Epithelial cell of proximal tubule (primary cell): ENCODE measurements around the gene UMAD1. TPM values are rescaled to one million over a fixed set of nuclear protein-coding genes. Genes with fewer than 3 reads are reported as not detected.

Experiments
- DNase-seq: peaks from one replicate; pipeline ENCODE4 v3.0.0-alpha.2; 2011; ENCODE audit warnings: low read depth
- H3K4me3 ChIP-seq: 2 replicates; pipeline ENCODE4 v1.5.1; 2011; ENCODE audit warnings: low read depth, mild to moderate bottlenecking, low read length
- total RNA-seq: library from RNA; depleted of rRNA; stranded (reverse); fragments of >200 nt; gene quantifications from 2 replicates; pipeline ENCODE4 v1.2.3, GENCODE V29; 2015
- TF ChIP-seq, protein P1 (sequence below): conservative IDR thresholded peaks from 2 replicates; pipeline ENCODE4 v1.5.1; 2012; ENCODE audit warnings: low read depth, mild to moderate bottlenecking, low read length

The UMAD1 gene
- total RNA-seq, 1 donor from 2014 or later, result 9.7 TPM

DNA sequence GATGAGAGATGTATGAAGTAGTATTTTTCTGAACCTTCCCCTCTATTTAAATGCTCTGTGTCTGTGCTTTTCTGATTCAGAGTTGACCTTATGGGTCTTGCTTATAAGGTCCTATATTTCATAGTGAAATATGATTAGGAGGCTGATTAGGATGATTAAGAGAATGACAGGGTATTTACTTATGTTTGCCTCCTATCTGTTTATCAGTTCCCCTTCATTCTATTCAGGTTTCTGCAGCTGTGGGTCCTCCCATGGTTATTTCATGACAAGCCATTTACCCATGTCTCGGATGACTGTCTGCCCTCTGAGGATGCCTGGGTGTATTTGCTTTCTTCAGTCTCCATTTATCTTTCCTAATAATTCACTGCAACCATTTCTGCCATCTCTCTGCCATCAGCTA lies 61.0 kb downstream of the UMAD1 start:
- DNase-seq, result no peak
- TF ChIP-seq, protein P1, sequence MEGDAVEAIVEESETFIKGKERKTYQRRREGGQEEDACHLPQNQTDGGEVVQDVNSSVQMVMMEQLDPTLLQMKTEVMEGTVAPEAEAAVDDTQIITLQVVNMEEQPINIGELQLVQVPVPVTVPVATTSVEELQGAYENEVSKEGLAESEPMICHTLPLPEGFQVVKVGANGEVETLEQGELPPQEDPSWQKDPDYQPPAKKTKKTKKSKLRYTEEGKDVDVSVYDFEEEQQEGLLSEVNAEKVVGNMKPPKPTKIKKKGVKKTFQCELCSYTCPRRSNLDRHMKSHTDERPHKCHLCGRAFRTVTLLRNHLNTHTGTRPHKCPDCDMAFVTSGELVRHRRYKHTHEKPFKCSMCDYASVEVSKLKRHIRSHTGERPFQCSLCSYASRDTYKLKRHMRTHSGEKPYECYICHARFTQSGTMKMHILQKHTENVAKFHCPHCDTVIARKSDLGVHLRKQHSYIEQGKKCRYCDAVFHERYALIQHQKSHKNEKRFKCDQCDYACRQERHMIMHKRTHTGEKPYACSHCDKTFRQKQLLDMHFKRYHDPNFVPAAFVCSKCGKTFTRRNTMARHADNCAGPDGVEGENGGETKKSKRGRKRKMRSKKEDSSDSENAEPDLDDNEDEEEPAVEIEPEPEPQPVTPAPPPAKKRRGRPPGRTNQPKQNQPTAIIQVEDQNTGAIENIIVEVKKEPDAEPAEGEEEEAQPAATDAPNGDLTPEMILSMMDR, result no peak
- H3K4me3 ChIP-seq, result no peak overlapping the region

DNA sequence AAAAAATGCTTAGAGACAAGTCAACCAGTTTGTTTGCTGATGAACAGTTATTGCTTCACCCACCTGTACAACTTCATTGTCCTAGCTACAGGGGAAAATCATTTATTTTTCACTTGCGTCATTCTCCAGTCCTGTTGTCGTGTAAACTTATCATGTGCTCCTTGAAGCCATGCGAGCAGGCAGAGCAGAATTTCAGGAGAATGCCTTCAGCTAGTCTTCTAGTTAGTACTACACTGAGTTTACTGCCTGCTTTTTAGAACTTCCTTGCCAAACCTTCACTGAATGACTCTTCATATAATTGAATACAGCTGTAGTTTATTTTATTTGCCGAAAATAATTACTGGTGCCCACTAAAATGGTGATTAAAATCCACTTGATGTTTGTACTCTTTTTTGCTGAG lies 62.3 kb downstream of the UMAD1 start:
- DNase-seq, result no peak
- H3K4me3 ChIP-seq, result no peak overlapping the region
- TF ChIP-seq, protein P1, result no peak

DNA sequence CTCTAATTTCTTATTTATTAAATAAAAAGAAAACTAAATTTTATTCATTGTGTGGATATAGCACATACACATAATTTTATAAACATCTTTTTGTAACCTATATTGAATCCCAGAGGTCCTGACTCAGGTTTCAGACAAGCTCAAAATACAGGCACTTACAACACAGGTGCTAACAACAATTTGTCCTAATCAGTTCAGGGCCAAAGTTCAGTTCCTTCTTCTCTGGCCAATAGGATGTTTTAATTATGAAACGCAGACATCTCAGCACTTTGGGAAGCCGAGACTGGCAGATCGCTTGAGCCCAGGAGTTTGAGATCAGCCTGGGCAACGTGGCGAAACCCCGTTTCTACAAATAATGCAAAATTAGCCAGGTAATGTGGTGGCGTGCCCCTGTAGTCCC lies 62.9 kb downstream of the UMAD1 start:
- TF ChIP-seq, protein P1, result no peak
- no peak overlapping the region for H3K4me3 ChIP-seq
- no peak for DNase-seq

DNA sequence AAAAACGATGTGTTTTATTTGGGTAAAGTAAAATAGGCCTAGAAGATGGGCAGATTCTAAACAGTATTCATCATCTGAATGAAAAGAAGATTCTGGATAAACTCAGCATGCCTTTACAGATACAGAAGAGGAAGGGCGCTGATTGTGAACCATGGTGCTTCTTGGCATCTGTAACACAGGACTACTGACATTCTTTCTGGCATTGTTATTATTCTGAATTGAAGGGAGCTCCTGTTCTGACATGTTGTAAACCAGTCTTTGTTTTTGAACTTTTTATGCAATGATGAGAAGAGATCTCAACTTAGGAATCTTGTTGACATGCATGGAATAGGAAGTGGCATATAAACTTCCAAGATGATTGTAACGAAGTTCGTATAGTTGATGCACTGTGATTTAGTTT lies 64.3 kb downstream of the UMAD1 start:
- no peak for DNase-seq
- no peak overlapping the region for H3K4me3 ChIP-seq

DNA sequence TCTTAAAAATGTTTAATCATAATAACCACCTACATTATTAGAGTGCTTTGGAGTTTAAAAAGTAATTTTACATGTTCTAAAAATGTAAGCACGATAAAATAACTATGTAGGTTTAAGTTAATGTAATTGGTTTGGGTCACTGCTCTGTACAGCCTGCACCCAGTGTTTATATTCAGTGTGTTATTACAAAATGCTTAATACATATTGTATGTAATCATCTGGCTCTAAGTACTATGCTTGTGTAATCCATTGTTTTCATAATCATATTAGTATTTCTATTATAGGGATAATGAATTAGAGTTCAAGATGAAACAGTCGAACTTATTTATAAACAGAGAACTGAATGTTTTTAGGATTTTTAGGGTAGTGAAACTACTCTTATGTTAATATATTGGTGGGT lies 64.8 kb downstream of the UMAD1 start:
- no peak overlapping the region for H3K4me3 ChIP-seq
- TF ChIP-seq, protein P1, result no peak
- no peak for DNase-seq

More for the DNA sequence above, 64.3 kb downstream of the UMAD1 start:
- TF ChIP-seq, protein P1, result no peak

DNA sequence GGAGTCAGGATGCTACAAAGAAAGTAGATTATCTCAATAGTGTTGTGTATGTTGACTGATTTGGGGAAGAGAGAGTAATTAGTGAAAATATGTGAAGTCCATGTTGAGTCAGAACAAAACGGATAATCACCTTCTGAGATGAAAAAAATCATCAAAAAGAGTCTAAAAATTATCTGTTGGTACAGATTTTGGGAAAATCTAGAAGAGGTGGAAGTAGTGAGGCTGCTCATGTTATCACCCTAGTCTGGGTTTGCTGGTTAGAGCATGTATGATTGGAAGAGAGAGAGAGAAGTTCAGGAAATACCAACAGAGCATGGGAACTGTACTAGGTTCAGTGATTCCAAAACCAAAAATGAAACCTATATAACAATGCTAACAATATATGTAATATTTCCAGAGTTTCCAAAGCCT lies 65.6 kb downstream of the UMAD1 start:
- DNase-seq, result no peak
- TF ChIP-seq, protein P1, result no peak
- H3K4me3 ChIP-seq, result no peak overlapping the region

DNA sequence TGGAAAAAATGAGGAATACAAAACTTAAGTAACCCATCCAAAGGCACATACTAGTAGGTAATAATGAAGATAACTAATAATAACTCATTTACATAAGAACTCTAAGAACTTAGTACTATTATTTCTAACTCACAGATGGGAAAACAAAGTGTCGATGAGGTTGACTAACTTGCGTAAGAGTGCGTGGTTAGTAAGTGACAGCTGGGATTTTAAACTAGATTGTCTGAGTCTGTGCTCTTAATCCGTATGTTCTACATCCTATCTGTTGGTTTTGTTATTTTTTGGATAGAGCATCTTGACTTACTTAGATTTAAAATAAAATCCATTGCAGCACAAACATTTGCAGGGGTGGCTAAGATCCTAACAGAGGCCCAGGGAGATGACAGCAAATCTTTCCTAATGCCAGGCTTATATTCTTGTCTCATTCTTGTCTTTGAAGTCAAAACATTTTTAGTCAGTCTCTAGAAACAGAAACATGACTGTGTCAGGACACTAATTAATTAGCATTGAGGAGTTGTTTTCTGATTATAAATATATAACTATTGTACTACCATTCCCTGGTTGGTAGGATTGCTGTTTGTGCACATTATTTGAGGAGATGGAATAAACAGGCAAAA lies 66.1 kb downstream of the UMAD1 start:
- no peak overlapping the region for H3K4me3 ChIP-seq
- no peak for DNase-seq
- TF ChIP-seq, protein P1, result no peak
